HepG2 (cell line): ENCODE data around the gene GTF2B. TPM values are rescaled to one million over a fixed set of nuclear protein-coding genes. Genes with fewer than 3 reads are reported as not detected.

ENCODE experiments used
- ATAC-seq: fragments of 200-7000 bp; cut with Tn5 transposase; 3 replicates; pipeline ENCODE4 v1.9.1; 2020; ENCODE audit warnings: mild to moderate bottlenecking, moderate library complexity
- BruUV-seq: library from RNA; stranded (reverse); fragments of 400-500 nt; replicated peaks from 2 replicates; lab custom pipeline; 2021; lab: Mats Ljungman, UMichigan
- CTCF ChIA-PET: fragments of 300-600 bp; formaldehyde crosslinking; extraction: SDS; loops from one replicate; lab custom pipeline; 2021; ENCODE audit warnings: low total read pairs, inconsistent platforms, low intra/inter-chr PET ratio; lab: Yijun Ruan, JAX
- POLR2A ChIA-PET: fragments of 350-600 bp; sonication (Branson Sonifier 250); formaldehyde crosslinking; loops from one replicate; lab custom pipeline; 2020; ENCODE audit warnings: antibody characterized with exemption, inconsistent platforms; lab: Yijun Ruan, JAX
- DNase-seq: peaks from one replicate; pipeline ENCODE4 v3.0.0-alpha.2; 2015; ENCODE audit warnings: low spot score
- FAIRE-seq: peaks from 3 replicates; lab custom pipeline; 2011; peaks lifted over from hg19 to GRCh38; lab: Jason Lieb, UNC
- H2AFZ ChIP-seq: one replicate; pipeline ENCODE4 v1.6.1; 2011; ENCODE audit warnings: low read length, inconsistent platforms
- H3K27ac ChIP-seq: fragments of 300-600 bp; 3 replicates; pipeline ENCODE4 v1.8.0; 2011; ENCODE audit warnings: mixed run types, mild to moderate bottlenecking, mixed read lengths, low read length, inconsistent platforms; ENCODE audit not compliant: insufficient read depth; ENCODE audit errors: extremely low read length
- H3K27me3 ChIP-seq, 2 experiments: fragments of 200-600 bp in 1 of 2; 2 replicates in 1 of 2; 3 replicates in 1 of 2; pipeline versions ENCODE4 v1.6.0 to v1.8.0; 2011; ENCODE audit warnings: low read length in 2 of 2, mild to moderate bottlenecking in 2 of 2, moderate library complexity in 2 of 2, inconsistent platforms in 1 of 2; ENCODE audit not compliant: insufficient read depth in 2 of 2, control insufficient read depth in 1 of 2
- H3K36me3 ChIP-seq, 2 experiments: fragments of 200-600 bp in 1 of 2; replicated peaks in 1 of 2; 2 replicates in 1 of 2; 3 replicates in 1 of 2; pipeline versions ENCODE4 v1.5.1 to v1.8.0; 2011; ENCODE audit warnings: low read length in 2 of 2, inconsistent platforms in 1 of 2; ENCODE audit not compliant: insufficient read depth in 2 of 2, control insufficient read depth in 1 of 2
- H3K4me1 ChIP-seq: 2 replicates; pipeline ENCODE4 v1.5.1; 2012; ENCODE audit warnings: low read length, inconsistent platforms; ENCODE audit not compliant: insufficient read depth
- H3K4me2 ChIP-seq: 2 replicates; pipeline ENCODE4 v1.6.0; 2011; ENCODE audit warnings: low read depth, low read length, inconsistent platforms
- H3K4me3 ChIP-seq, 3 experiments: fragments of 200-600 bp in 1 of 3; sonication (generic), shearing (Covaris generic) in 1 of 3; replicated peaks in 1 of 3; 2 replicates each; pipeline ENCODE4 v1.5.1; 2011 to 2016; ENCODE audit warnings: low read length in 3 of 3, inconsistent platforms in 2 of 3, low read depth in 2 of 3, mild to moderate bottlenecking in 2 of 3, control low read depth in 1 of 3, mixed read lengths in 1 of 3; ENCODE audit not compliant: insufficient read depth in 1 of 3
- H3K79me2 ChIP-seq: one replicate; pipeline ENCODE4 v1.6.1; 2011; ENCODE audit warnings: low read length, inconsistent platforms; ENCODE audit not compliant: insufficient read depth
- H3K9ac ChIP-seq: 2 replicates; pipeline ENCODE4 v1.6.0; 2011; ENCODE audit warnings: mild to moderate bottlenecking, low read depth, low read length, inconsistent platforms; ENCODE audit not compliant: insufficient read depth
- H3K9me3 ChIP-seq: 2 replicates; pipeline ENCODE4 v1.5.1; 2012; ENCODE audit warnings: mild to moderate bottlenecking, low read length
- H4K20me1 ChIP-seq: 2 replicates; pipeline ENCODE4 v1.6.0; 2011; ENCODE audit warnings: inconsistent platforms, mild to moderate bottlenecking, low read length, moderate library complexity; ENCODE audit not compliant: insufficient read depth
- CEBPG ChIP-seq: IDR thresholded peaks from 2 replicates; pipeline ENCODE4 v1.6.1; 2016
- FOXC1 ChIP-seq: sonication (generic); formaldehyde crosslinking; IDR thresholded peaks from 2 replicates; pipeline ENCODE4 v1.8.0; 2022; ENCODE audit warnings: mild to moderate bottlenecking, missing genetic modification reagents, borderline replicate concordance
- FOXK2 ChIP-seq: fragments of 450-650 bp; IDR thresholded peaks from 2 replicates; pipeline ENCODE4 v1.6.1; 2016
- KLF13 ChIP-seq: sonication (generic); formaldehyde crosslinking; IDR thresholded peaks from 2 replicates; pipeline ENCODE4 v1.4.0; 2020; ENCODE audit warnings: mild to moderate bottlenecking, missing genetic modification reagents
- MAFF ChIP-seq: IDR thresholded peaks from 2 replicates; pipeline ENCODE4 v1.6.1; 2011; ENCODE audit warnings: low read depth, low read length, improper control_type of control experiment
- MAFK ChIP-seq, 2 experiments: IDR thresholded peaks in 1 of 2; conservative IDR thresholded peaks in 1 of 2; 2 replicates each; pipeline ENCODE4 v1.6.1; 2011; ENCODE audit warnings: improper control_type of control experiment in 2 of 2, low read length in 2 of 2
- PRPF4 ChIP-seq: fragments of 200-400 bp; formaldehyde crosslinking; IDR thresholded peaks from 2 replicates; pipeline ENCODE4 v1.6.1; 2016; ENCODE audit warnings: low read length, low read depth; ENCODE audit not compliant: poor library complexity, severe bottlenecking
- RBFOX2 ChIP-seq: fragments of 200-400 bp; formaldehyde crosslinking; IDR thresholded peaks from 2 replicates; pipeline ENCODE4 v1.6.1; 2017; ENCODE audit warnings: low read depth, mild to moderate bottlenecking, low read length
- RBM39 ChIP-seq: fragments of 200-400 bp; formaldehyde crosslinking; IDR thresholded peaks from one replicate; pipeline ENCODE4 v1.6.1; 2018; ENCODE audit warnings: antibody characterized with exemption, mild to moderate bottlenecking, low read depth, low read length; ENCODE audit not compliant: poor library complexity, severe bottlenecking
- SMAD9 ChIP-seq: sonication (generic); formaldehyde crosslinking; IDR thresholded peaks from 2 replicates; pipeline ENCODE4 v1.5.1; 2020; ENCODE audit warnings: mild to moderate bottlenecking, missing genetic modification reagents
- TRIM24 ChIP-seq: sonication (generic); formaldehyde crosslinking; IDR thresholded peaks from 2 replicates; pipeline ENCODE4 v1.8.0; 2022; ENCODE audit warnings: mild to moderate bottlenecking, missing genetic modification reagents
- YEATS2 ChIP-seq: sonication (generic); formaldehyde crosslinking; IDR thresholded peaks from 2 replicates; pipeline ENCODE4 v1.4.0; 2020; ENCODE audit warnings: missing genetic modification reagents, borderline replicate concordance
- WGBS: methylation state at CpG from one replicate; pipeline ENCODE4 v1.1.6; 2017; ENCODE audit warnings: low lambda C conversion rate; 5-methylcytosine and 5-hydroxymethylcytosine counted together
- in situ Hi-C: cut with HindIII; loops from 2 replicates; pipeline ENCODE4 v1.10.0; 2017; ENCODE audit warnings: low pct_unique_long_range_greater_than_20kb; ENCODE audit not compliant: extremely low pct_ligation_motif_present
- intact Hi-C: fragments of 100-400 bp; cut with micrococcal nuclease; formaldehyde crosslinking; loops from one replicate; pipeline ENCODE4 v1.10.0; 2022; ENCODE audit not compliant: unreplicated experiment
- polyA plus RNA-seq, 8 experiments: library from polyadenylated mRNA; depleted of rRNA in 3 of 8; stranded (reverse) in 7 of 8; unstranded in 1 of 8; fragments of >200 nt; fragmentation: Illumina TruSeq in 4 of 8; extraction: Trizol in 4 of 8; gene quantifications; 2 replicates each; pipeline versions ENCODE4 v1.2.1 to v1.2.3, GENCODE V29; 2011 to 2016; ENCODE audit warnings: low read depth in 4 of 8, missing spikeins in 1 of 8, mixed read lengths in 1 of 8; ENCODE audit not compliant: insufficient read depth in 1 of 8
- total RNA-seq, 5 experiments: library from RNA; depleted of rRNA; stranded (reverse); fragments of >200 nt; fragmentation: Illumina TruSeq; extraction: Trizol; gene quantifications; 2 replicates each; pipeline ENCODE4 v1.2.3, GENCODE V29; 2016; ENCODE audit warnings: low read depth in 1 of 5
- TF ChIP-seq, protein P1 (sequence below): sonication (generic); formaldehyde crosslinking; IDR thresholded peaks from 2 replicates; pipeline ENCODE4 v1.4.0; 2020; ENCODE audit warnings: missing genetic modification reagents

The GTF2B gene
- total and polyA plus RNA-seq, 2 of the 13 experiments (the other 11 are each of a cell fraction or from before 2014, with no cell fraction given), result 31.5 to 43.4 TPM

DNA sequence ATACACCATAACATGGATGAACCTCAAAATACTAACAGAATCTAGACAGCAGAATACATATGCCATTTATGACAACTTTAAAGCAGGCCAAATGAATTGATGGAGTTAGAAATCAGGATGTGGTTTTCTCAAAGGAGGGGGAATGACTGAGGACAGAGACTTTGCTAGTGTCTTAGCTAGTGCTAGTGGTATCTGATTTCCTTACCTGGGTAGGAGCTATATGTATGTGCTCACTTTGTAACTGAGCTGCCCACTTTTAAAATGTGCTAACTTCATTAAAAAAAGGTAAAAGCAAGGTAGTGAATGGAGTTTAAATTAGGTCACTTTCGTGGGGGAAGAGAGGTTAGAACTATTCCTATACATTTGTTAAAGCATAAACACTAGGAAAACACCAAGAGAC lies 2.6 kb downstream of the GTF2B start:
- Histone ChIP-seq H3K79me2 (peaks cover 44% of the 10 kb centered on the region), H3K4me1 (peaks cover 29% of the 10 kb centered on the region), H4K20me1 (peaks cover 17% of the 10 kb centered on the region; the same call in 1 of the 2 replicates), H3K36me3 (peaks cover 1 to 32% of the 10 kb centered on the region in 2 experiments; a peak in 4 of 5 replicates), H3K4me3 (no peak overlapping the region), H3K27me3 (no peaks in the 10 kb centered on the region; a peak in 1 of 5 replicates), H3K9ac (no peak overlapping the region), H3K4me2 (peak overlapping the region; percentile 83), H2AFZ (no peak overlapping the region), H3K9me3 (no peaks in the 10 kb centered on the region), H3K27ac (no peak overlapping the region)
- 91% methylated on average over 1 of the region's 1 CpG for WGBS
- BruUV-seq, result no TSS peak
- ATAC-seq (no peak), DNase-seq (no peak)
- CTCF ChIA-PET, result no interaction called here
- intact Hi-C loops, result no loop called here
- POLR2A ChIA-PET, result no interaction called here
- no peak for TF ChIP-seq TRIM24 (CRISPR knock-in tag)
- 0 out of 2 replicates have a peak, but pooled peaks have one; percentile 15 for TF ChIP-seq RBFOX2
- no peak for TF ChIP-seq YEATS2
- TF ChIP-seq, all 625 proteins: peak for 1
- in situ Hi-C loops, result no loop called here
- no peak for FAIRE-seq

DNA sequence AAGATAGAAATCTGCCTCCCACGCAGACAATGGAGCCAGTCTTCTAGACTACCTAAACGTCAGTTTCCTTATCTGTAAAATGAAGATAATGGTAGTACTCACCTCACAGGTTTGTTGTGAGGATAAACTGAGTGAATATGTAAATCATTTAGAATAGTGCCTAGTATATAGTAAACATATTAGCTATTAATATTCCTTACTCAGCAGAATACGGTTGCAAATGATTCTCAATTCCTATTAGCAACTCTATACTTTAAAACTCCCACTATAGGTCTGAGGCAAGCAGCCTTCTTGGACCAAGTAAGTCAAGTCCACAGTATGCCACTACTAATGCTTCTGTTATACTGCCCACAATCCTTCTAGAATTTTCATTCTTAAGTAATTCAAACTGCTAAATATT lies 5.4 kb downstream of the GTF2B start:
- in situ Hi-C loops, result no loop called here
- peaks cover 17% of the 10 kb centered on the region; the same call in 1 of the 2 replicates for H4K20me1 ChIP-seq
- DNase-seq (no peak), ATAC-seq (no peak), FAIRE-seq (no peak)
- no peaks in the 10 kb centered on the region; a peak in 1 of 5 replicates for H3K27me3 ChIP-seq
- H3K4me1 ChIP-seq, result peaks cover 31% of the 10 kb centered on the region
- H3K27ac ChIP-seq, result no peak overlapping the region
- H2AFZ ChIP-seq, result no peak overlapping the region
- intact Hi-C loops, result no loop called here
- TF ChIP-seq RBM39 (no peak), KLF13 (CRISPR knock-in tag) (no peak), MAFK (conservative IDR thresholded peaks at IDR 0.05 in 1 of 2, IDR thresholded peaks at IDR 0.05 in 1 of 2; ENCODE audit: low read length in 2 of 2) (peak; percentile 81 to 94), PRPF4 (no peak), MAFF (peak; percentile 91), CEBPG (CRISPR knock-in tag) (no peak), FOXK2 (no peak), FOXC1 (no peak), SMAD9 (CRISPR knock-in tag) (no peak)
- TF ChIP-seq, protein P1, sequence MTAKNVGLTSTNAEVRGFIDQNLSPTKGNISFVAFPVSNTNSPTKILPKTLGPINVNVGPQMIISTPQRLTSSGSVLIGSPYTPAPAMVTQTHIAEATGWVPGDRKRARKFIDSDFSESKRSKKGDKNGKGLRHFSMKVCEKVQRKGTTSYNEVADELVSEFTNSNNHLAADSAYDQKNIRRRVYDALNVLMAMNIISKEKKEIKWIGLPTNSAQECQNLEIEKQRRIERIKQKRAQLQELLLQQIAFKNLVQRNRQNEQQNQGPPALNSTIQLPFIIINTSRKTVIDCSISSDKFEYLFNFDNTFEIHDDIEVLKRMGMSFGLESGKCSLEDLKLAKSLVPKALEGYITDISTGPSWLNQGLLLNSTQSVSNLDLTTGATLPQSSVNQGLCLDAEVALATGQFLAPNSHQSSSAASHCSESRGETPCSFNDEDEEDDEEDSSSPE (CRISPR knock-in tag), result no peak
- POLR2A ChIA-PET, result no interaction called here
- peaks cover 1 to 53% of the 10 kb centered on the region in 2 experiments; a peak in 4 of 5 replicates for H3K36me3 ChIP-seq
- no peak overlapping the region for H3K4me3 ChIP-seq
- BruUV-seq, result no TSS peak
- 96% methylated on average over 3 of the region's 3 CpGs for WGBS
- peaks cover 39% of the 10 kb centered on the region for H3K79me2 ChIP-seq
- H3K4me2 ChIP-seq, result no peak overlapping the region
- CTCF ChIA-PET, result no interaction called here
- H3K9ac ChIP-seq, result no peak overlapping the region
- no peaks in the 10 kb centered on the region for H3K9me3 ChIP-seq
